ENCODE results near the gene GSE1. TPM values are rescaled to one million over a fixed set of nuclear protein-coding genes. Genes with fewer than 3 reads are reported as not detected.

Gene GSE1
- total and polyA plus RNA-seq, 2 of the 13 experiments (the other 11 are each of a cell fraction or from before 2014, with no cell fraction given), result 16.1 to 31.2 TPM

- no peak for TF ChIP-seq SPEN (CRISPR knock-in tag; IDR thresholded peaks at IDR 0.05; ENCODE audit: low read depth)
Measured at GRCh38 chr16:85634747-85635544, 21.8 kb downstream of the GSE1 start (continued).

GRCh38 chr16:85635545-85636140 is 22.5 kb downstream of the GSE1 start:
- Histone ChIP-seq H3K4me3 (replicated peaks in 1 of 3; ENCODE audit: insufficient read depth in 1 of 3, low read depth in 2 of 3, low read length in 3 of 3) (no peak overlapping the region), H3K79me2 (ENCODE audit: insufficient read depth, low read length) (peaks cover 61% of the 10 kb centered on the region), H3K4me1 (ENCODE audit: insufficient read depth, low read length) (no peaks in the 10 kb centered on the region), H3K36me3 (replicated peaks in 1 of 2; ENCODE audit: control insufficient read depth in 1 of 2, insufficient read depth in 2 of 2, low read length in 2 of 2) (peaks cover 33 to 71% of the 10 kb centered on the region in 2 experiments), H3K27me3 (ENCODE audit: control insufficient read depth in 1 of 2, insufficient read depth in 2 of 2, low read length in 2 of 2) (no peaks in the 10 kb centered on the region), H3K4me2 (ENCODE audit: low read depth, low read length) (no peak overlapping the region), H3K9ac (ENCODE audit: insufficient read depth, low read depth, low read length) (no peak overlapping the region), H3K27ac (ENCODE audit: extremely low read length, insufficient read depth, low read length) (no peak overlapping the region), H3K9me3 (ENCODE audit: low read length) (no peaks in the 10 kb centered on the region), H2AFZ (ENCODE audit: low read length) (no peak overlapping the region), H4K20me1 (ENCODE audit: insufficient read depth, low read length) (peaks cover 94% of the 10 kb centered on the region; the same call in 1 of the 2 replicates)
- ChIA-PET POLR2A (no interaction called here), CTCF (ENCODE audit: low intra/inter-chr PET ratio, low total read pairs) (no interaction called here)
- no TSS peak for BruUV-seq (replicated peaks)
- in situ Hi-C loops (cut with HindIII; ENCODE audit: extremely low pct_ligation_motif_present, low pct_unique_long_range_greater_than_20kb), result no loop called here
- DNase-seq (ENCODE audit: low spot score) (no peak), FAIRE-seq (no peak), ATAC-seq (no peak)
- WGBS (ENCODE audit: low lambda C conversion rate), result 97% methylated on average over 18 of the region's 26 CpGs
- TF ChIP-seq DNMT3B (CRISPR knock-in tag; conservative IDR thresholded peaks at IDR 0.05) (no peak), RBM22 (optimal IDR thresholded peaks at IDR 0.05; ENCODE audit: low read length) (peak; percentile 41), ZNF317 (CRISPR knock-in tag; IDR thresholded peaks at IDR 0.05) (no peak), ZBTB33 (CRISPR knock-in tag; IDR thresholded peaks at IDR 0.05) (peak; percentile 50; the same call in 1 of the 2 replicates), ATF5 (CRISPR knock-in tag; IDR thresholded peaks at IDR 0.05; ENCODE audit: low read depth) (no peak)
- intact Hi-C loops (cut with micrococcal nuclease; ENCODE audit: unreplicated experiment), result no loop called here
